ENCODE data around the gene CEP72.

DNA sequence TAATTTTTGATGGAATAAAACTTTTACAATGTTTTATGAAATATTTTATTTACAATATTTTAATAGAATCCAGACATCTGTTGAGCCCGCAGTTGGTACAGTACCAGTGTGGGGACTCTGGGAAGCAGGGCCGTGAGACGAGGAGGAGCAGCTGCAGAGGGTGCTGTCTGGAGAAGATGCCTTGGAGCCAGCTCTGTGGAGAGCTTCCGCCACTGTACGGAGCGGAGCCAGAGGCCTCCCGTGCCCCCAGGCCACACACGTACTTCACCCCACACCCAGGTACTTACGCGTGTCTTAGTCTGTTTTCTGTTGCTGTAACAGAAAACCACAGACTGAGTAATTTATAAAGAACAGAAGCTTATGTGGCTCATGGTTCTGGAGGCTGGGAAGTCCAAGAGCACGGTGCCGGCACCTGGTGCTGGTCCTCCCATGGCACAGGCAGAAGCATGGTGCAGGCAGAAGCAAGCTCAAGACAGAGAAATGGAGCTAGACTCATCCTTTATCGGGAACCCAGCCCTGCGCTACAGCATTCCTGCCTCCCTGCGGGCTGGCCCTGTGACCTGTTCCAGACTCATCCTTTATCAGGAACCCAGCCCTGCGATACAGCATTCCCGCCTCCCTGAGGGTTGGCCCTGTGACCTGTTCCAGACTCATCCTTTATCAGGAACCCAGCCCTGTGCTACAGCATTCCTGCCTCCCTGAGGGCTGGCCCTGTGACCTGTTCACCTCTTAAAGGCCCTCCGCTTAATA, 23.3 kb downstream of the CEP72 start:
- TF ChIP-seq, protein P1, sequence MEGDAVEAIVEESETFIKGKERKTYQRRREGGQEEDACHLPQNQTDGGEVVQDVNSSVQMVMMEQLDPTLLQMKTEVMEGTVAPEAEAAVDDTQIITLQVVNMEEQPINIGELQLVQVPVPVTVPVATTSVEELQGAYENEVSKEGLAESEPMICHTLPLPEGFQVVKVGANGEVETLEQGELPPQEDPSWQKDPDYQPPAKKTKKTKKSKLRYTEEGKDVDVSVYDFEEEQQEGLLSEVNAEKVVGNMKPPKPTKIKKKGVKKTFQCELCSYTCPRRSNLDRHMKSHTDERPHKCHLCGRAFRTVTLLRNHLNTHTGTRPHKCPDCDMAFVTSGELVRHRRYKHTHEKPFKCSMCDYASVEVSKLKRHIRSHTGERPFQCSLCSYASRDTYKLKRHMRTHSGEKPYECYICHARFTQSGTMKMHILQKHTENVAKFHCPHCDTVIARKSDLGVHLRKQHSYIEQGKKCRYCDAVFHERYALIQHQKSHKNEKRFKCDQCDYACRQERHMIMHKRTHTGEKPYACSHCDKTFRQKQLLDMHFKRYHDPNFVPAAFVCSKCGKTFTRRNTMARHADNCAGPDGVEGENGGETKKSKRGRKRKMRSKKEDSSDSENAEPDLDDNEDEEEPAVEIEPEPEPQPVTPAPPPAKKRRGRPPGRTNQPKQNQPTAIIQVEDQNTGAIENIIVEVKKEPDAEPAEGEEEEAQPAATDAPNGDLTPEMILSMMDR (IDR thresholded peaks at IDR 0.05) = no peak
- TF ChIP-seq POLR2A (IDR thresholded peaks at IDR 0.05) = no peak
